COLO668 (cell line): ENCODE measurements around the gene SYS1.
A peak's percentile ranks its signal among the peaks of the same experiment; 100 is the strongest.
"Not testable (repeated sequence)": the region's sequence is repeated elsewhere in the genome, so short reads cannot be mapped to it uniquely, and the experiment has no call there.

Experiments used
- DNase-seq: peaks from one replicate; lab custom pipeline; 2025; ENCODE audit not compliant: unreplicated experiment; lab: John Stamatoyannopoulos, UW

The SYS1 gene

GRCh38 chr20:45339799-45340198 lies 23.2 kb upstream of the SYS1 start:
- peak; percentile 63 for DNase-seq

GRCh38 chr20:45340236-45340847 lies 22.6 kb upstream of the SYS1 start:
- peak; percentile 60 for DNase-seq

- DNase-seq = peak; percentile 18
Measured at GRCh38 chr20:45340951-45341350, 22.0 kb upstream of the SYS1 start.

- DNase-seq = peak; percentile 45
Measured at GRCh38 chr20:45341579-45341938, 21.4 kb upstream of the SYS1 start.

GRCh38 chr20:45341939-45342854 lies 20.8 kb upstream of the SYS1 start:
- peak; percentile 70 for DNase-seq

- DNase-seq = no peak
Measured at GRCh38 chr20:45342855-45343531, 20.0 kb upstream of the SYS1 start.

- DNase-seq = peak; percentile 76
Measured at GRCh38 chr20:45343532-45344167, 19.3 kb upstream of the SYS1 start.

GRCh38 chr20:45344168-45344860 lies 18.6 kb upstream of the SYS1 start:
- DNase-seq = peak; percentile 47

GRCh38 chr20:45345104-45345936 lies 17.6 kb upstream of the SYS1 start:
- peak; percentile 59 for DNase-seq

- DNase-seq = peak; percentile 42
Measured at GRCh38 chr20:45346291-45346718, 16.7 kb upstream of the SYS1 start.

- DNase-seq = no peak
Measured at GRCh38 chr20:45346851-45347250, 16.1 kb upstream of the SYS1 start.

GRCh38 chr20:45347297-45347935 lies 15.5 kb upstream of the SYS1 start:
- DNase-seq = no peak

- peak; percentile 82 for DNase-seq
Measured at GRCh38 chr20:45347936-45348778, 14.8 kb upstream of the SYS1 start, which contains the start of gene SDC4. SDC4 (minus strand) TSS chr20:45348424; CDS start chr20:45348384, 40 bp downstream.

GRCh38 chr20:45350217-45350616 lies 12.7 kb upstream of the SYS1 start:
- no peak for DNase-seq

- DNase-seq = not testable (repeated sequence)
Measured at GRCh38 chr20:45350795-45351194, 12.2 kb upstream of the SYS1 start.

GRCh38 chr20:45352729-45353128 lies 10.2 kb upstream of the SYS1 start:
- DNase-seq = no peak

GRCh38 chr20:45353746-45354145 lies 9.2 kb upstream of the SYS1 start:
- DNase-seq = no peak
